Measurements from ENCODE around the gene VTCN1. TPM values are rescaled to one million over a fixed set of nuclear protein-coding genes. Genes with fewer than 3 reads are reported as not detected.

VTCN1 gene
- polyA plus RNA-seq, 2 of the 4 experiments (the other 2 are of a cell fraction), result 0.04 to 0.18 TPM

- TF ChIP-seq RFX5 (IDR thresholded peaks at IDR 0.05) (no peak), ATOH8 (CRISPR knock-in tag; IDR thresholded peaks at IDR 0.05; ENCODE audit: low read depth) (no peak), POLR2A (IDR thresholded peaks at IDR 0.05; ENCODE audit: low read length) (no peak), HOXA7 (CRISPR knock-in tag; IDR thresholded peaks at IDR 0.05) (no peak), NR3C1 (IDR thresholded peaks at IDR 0.05) (no peak)
- H3K9me3 ChIP-seq, result no peaks in the 10 kb centered on the region
- FAIRE-seq (no peak), ATAC-seq (no peak), DNase-seq (ENCODE audit: low read depth in 1 of 2, low spot score in 1 of 2) (no peak)
- H3K4me3 ChIP-seq, result no peak overlapping the region
- ChIA-PET CTCF (interaction anchor here (1.4 kb wide), 1 partner anchor 14 kb away, joined by 5 read pairs; no protein-coding TSS in a partner anchor), POLR2A (no interaction called here)
- H3K4me1 ChIP-seq, result peaks cover 20% of the 10 kb centered on the region
- no peak overlapping the region for H3K4me2 ChIP-seq
- H3K27ac ChIP-seq, result 0 out of 6 replicates have a peak overlapping the region, but pooled peaks of 1 of the 2 experiments have one; percentile 5
These were observed 67.6 kb downstream of the VTCN1 start for GRCh38 chr1:117143172-117143571.

- Histone ChIP-seq H3K9me3 (no peaks in the 10 kb centered on the region), H3K4me3 (no peak overlapping the region), H3K4me2 (no peak overlapping the region), H3K27ac (no peak overlapping the region), H3K4me1 (peaks cover 14% of the 10 kb centered on the region)
- 65% methylated on average over 2 of the region's 2 CpGs for WGBS (ENCODE audit: missing lambda C conversion rate)
- ChIA-PET CTCF (interaction anchor here (1.0 kb wide), 1 partner anchor 14 kb away, joined by 4 read pairs; no protein-coding TSS in a partner anchor), POLR2A (no interaction called here)
- DNase-seq (ENCODE audit: low read depth in 1 of 2, low spot score in 1 of 2) (no peak), ATAC-seq (no peak), FAIRE-seq (no peak)
- TF ChIP-seq HES2 (IDR thresholded peaks at IDR 0.05) (no peak), HOXB5 (CRISPR knock-in tag; IDR thresholded peaks at IDR 0.05) (no peak), MAZ (IDR thresholded peaks at IDR 0.05; ENCODE audit: borderline replicate concordance, low read depth, low read length) (no peak), NPAS2 (CRISPR knock-in tag; IDR thresholded peaks at IDR 0.05; ENCODE audit: borderline replicate concordance) (no peak), POLR2AphosphoS2 (conservative IDR thresholded peaks at IDR 0.05; ENCODE audit: low read length) (no peak), RARB (CRISPR knock-in tag; IDR thresholded peaks at IDR 0.05) (no peak), SMC3 (IDR thresholded peaks at IDR 0.05) (no peak), SREBF2 (IDR thresholded peaks at IDR 0.05) (no peak), HEYL (CRISPR knock-in tag; IDR thresholded peaks at IDR 0.05) (no peak), CTCF (IDR thresholded peaks at IDR 0.05) (no peak), NFE2L2 (conservative IDR thresholded peaks at IDR 0.05; ENCODE audit: low read length) (no peak), JUN (IDR thresholded peaks at IDR 0.05) (no peak), USF2 (IDR thresholded peaks at IDR 0.05) (no peak), BCL3 (IDR thresholded peaks at IDR 0.05) (no peak), REST (IDR thresholded peaks at IDR 0.05) (no peak), KDM1A (IDR thresholded peaks at IDR 0.05; ENCODE audit: low read depth) (no peak), BHLHE40 (IDR thresholded peaks at IDR 0.05; ENCODE audit: low read depth, low read length) (no peak), RCOR1 (IDR thresholded peaks at IDR 0.05; ENCODE audit: low read depth, low read length) (no peak), ZSCAN20 (CRISPR knock-in tag; IDR thresholded peaks at IDR 0.05) (no peak)
These were observed 68.5 kb downstream of the VTCN1 start for GRCh38 chr1:117142200-117142599.

All from A549 (cell line).